ENCODE results near the gene DDX4. TPM values are rescaled to one million over a fixed set of nuclear protein-coding genes. Genes with fewer than 3 reads are reported as not detected.

The DDX4 gene
- total RNA-seq: not detected in 2 replicates

DNA sequence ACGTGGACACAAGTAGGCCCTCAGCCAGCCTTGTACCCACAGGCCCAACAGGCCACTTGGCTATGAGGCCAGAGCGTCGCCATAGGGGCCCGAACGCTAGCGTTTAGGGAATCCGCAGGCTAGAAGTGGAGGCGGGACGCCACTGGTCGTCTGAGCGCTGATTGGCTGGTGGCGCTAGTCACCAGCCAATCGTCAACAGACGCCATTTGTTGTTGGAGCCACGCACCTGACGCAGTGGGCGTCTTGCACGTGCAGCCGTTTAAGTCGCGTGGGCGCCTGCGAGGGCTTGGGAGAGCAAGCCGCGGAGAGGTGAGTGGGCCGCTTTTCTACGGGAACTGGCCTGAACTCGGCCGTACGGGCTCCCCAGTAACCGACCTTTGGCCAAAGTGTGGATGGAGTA, at the start of gene DDX4:
DDX4 (plus strand) TSS at position 269 of the 400 bp plus-strand sequence. CDS start 903 bp downstream, outside the sequence.

DNA sequence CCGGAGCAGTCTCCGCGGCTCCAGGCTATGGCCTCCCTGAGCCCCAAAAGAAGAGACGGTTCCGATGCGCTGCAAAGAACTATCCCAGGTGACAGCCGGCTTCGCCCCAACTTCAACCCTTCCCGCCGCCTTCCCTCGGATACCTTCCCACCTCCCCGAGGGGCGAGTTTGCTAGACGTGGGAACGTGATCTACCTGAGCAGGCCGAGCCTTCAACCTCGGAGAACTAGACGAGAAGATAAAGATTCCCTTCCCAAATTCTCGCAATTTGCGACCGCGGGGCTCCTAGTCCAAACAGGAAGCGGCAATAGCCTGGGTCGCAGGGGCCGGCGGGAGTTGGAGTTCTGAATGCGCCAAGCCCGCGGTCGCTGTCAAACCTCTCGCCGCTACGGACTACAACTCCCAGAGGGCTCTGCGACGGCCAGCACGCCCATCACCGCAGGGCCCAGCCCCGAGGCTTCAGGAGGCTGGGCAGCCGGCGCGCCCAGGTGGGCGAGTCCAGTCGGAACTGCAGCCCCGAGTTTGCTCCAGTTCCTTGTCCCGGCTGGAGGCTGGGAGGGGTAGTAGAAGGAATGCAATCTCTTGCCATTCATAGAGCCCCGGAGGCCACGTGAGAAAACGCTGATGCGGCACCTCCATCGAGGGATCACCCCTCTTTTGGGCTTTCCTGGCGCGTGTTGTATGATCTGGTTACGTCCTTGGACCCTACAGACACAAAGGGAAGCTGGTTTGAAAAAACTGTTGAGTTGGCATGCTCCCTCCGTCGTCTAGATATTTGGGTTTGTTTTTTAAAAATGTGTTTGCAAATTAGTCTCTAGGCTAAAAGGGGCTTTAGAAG, 25.6 kb upstream of the DDX4 start, which contains the start of gene SLC38A9:
SLC38A9 (minus strand) TSS at position 302 of the 837 bp plus-strand sequence. CDS start 14,366 bp downstream, outside the sequence.

DNA sequence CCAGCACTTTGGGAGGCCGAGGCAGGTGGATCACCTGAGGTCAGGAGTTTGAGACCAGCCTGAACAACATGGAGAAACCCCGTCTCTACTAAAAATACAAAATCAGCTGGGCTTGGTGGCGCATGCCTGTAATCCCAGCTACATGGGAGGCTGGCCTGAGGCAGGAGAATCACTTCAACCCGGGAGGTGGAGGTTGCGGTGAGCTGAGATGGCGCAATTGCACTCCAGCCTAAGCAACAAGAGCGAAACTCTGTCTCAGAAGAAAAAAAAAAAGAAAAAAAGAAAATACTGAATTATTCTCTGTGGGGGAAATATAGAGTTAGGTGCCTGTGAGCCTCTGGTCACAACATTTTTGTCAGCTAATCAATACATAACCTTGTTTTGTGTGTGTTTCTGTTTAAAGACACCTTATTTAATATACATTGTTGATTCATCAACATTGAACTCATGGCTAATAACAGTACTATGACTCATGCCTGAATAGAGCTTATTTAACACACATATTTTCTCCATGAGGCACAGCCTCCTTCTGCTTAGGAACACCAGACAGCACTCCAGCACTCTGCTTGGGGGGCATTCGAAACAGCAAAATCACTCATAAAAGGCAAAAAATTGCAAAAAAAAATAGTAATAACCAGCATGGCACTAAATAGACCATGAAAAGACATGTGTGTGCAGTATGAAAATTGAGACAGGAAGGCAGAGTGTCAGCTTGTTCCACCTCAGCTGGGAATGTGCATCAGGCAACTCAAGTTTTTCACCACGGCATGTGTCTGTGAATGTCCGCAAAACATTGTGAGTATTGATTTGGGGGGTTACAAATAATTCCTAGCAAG, 113.2 kb downstream of the DDX4 start, which contains the start of gene IL31RA:
IL31RA (plus strand) TSS at position 519 of the 836 bp plus-strand sequence; CDS start at position 733, 214 bp downstream.

Other genes with a start within 250 kb of the DDX4 start
- gene PLPP1, start 203.1 kb upstream of the DDX4 start, total RNA-seq: 16.6 and 23.7 TPM in 2 replicates
- gene SLC38A9, start 25.7 kb upstream of the DDX4 start, total RNA-seq: 36.7 and 41.6 TPM in 2 replicates
- 0.15 and 0.97 TPM in 2 replicates for gene IL31RA, start 113.3 kb downstream of the DDX4 start, total RNA-seq